Measurements from ENCODE around the gene OCLN.
"Not testable (repeated sequence)": the region's sequence is repeated elsewhere in the genome, so short reads cannot be mapped to it uniquely, and the experiment has no call there.

OCLN gene

DNA sequence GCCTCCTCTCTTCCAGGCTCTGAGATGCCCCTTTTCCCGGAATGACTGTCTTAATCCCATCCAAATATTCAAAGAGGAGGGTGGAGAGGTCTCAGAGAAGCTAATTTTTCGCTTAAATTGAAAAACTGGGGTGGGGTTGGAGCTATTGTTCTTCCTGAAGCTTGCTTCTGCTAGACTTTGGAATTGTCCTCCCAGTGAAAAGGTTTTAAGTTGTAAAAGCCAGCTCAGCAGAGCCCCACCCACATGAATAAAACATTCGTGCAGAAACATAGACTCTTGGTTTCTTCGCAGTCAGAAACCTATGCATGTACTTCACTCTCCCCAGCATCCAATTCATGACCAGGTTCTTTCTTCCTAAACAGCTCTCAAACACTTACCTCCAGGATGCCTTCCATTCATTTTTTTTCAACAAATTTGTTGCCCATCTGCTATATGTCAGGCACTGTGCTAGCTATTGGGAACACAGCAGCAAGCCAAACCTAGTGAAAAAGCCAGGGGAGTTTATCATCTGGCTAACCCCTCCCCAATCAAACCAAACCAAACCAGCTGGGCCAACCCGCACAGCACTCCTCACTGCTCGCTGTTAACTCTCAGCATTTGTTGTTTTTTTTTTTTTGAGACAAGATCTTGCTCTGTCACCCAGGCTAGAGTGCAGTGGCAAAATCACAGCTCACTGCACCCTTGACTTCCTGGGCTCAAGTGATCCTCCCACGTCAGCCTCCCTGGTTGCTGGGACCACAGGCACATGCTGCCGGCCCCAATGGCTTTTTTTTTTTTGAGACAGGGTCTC lies 37.9 kb upstream of the OCLN start:
- TF ChIP-seq, protein P1, sequence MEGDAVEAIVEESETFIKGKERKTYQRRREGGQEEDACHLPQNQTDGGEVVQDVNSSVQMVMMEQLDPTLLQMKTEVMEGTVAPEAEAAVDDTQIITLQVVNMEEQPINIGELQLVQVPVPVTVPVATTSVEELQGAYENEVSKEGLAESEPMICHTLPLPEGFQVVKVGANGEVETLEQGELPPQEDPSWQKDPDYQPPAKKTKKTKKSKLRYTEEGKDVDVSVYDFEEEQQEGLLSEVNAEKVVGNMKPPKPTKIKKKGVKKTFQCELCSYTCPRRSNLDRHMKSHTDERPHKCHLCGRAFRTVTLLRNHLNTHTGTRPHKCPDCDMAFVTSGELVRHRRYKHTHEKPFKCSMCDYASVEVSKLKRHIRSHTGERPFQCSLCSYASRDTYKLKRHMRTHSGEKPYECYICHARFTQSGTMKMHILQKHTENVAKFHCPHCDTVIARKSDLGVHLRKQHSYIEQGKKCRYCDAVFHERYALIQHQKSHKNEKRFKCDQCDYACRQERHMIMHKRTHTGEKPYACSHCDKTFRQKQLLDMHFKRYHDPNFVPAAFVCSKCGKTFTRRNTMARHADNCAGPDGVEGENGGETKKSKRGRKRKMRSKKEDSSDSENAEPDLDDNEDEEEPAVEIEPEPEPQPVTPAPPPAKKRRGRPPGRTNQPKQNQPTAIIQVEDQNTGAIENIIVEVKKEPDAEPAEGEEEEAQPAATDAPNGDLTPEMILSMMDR (IDR thresholded peaks at IDR 0.05): no peak
- no peak overlapping the region for H3K4me3 ChIP-seq

DNA sequence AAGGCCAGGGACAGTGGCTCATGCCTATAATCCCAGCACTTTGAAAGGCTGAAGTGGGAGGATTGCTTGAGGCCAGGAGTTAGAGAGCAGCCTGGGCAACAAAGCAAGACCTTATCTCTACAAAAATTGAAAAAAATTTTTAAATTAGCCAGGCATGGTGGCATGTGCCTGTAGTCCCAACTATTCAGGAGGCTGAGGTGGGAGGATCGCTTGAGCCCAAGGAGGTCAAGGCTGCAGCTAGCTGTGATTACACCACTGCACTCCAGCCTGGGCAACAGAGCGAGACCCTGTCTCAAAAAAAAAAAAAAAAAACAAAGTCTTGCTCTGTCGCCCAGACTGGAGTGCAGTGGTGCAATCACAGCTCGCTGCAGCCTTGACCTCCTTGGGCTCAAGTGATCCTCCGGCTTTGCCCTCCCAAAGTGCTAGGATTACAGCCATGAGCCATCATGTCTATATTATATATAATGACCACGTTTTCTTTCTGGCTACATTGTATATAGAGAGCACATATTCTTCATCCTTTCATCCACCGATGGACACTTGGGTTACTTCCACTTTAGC lies 37.1 kb upstream of the OCLN start:
- H3K27me3 ChIP-seq; H3K4me1 ChIP-seq; DNase-seq; H3K4me3 ChIP-seq; H3K36me3 ChIP-seq; intact Hi-C loops (cut with DNase I; ENCODE audit: low total_unique reads); H3K27ac ChIP-seq; H3K9me3 ChIP-seq: not testable (repeated sequence)

More for the DNA sequence above, 37.9 kb upstream of the OCLN start:
- Histone ChIP-seq H3K27me3 (no peaks in the 10 kb centered on the region), H3K36me3 (no peaks in the 10 kb centered on the region), H3K27ac (no peak overlapping the region), H3K9me3 (no peaks in the 10 kb centered on the region), H3K4me1 (no peaks in the 10 kb centered on the region)
- intact Hi-C loops (cut with DNase I; ENCODE audit: low total_unique reads): no loop called here
- DNase-seq: no peak

DNA sequence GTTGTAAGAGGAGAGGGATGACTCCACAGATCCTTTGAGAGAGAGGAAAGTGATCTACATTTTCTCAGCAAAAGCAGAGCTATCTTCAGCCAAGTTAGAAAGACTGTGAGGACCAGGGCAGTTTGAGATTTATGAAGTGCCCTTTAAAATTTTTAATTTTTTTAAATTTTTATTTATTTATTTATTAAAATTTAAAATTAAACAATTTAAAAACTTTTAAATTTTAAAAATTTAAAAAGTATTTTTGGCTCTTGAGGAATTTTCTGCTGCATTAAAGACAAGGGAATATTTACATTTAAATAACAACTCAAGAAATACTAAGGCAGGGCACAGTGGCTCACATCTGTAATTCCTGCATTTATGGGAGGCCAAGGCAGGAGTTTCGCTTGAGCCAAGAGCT lies 30.4 kb upstream of the OCLN start:
- DNase-seq: no peak
- Histone ChIP-seq H3K27me3 (no peaks in the 10 kb centered on the region), H3K36me3 (no peaks in the 10 kb centered on the region), H3K4me3 (no peak overlapping the region), H3K4me1 (no peaks in the 10 kb centered on the region), H3K27ac (no peak overlapping the region), H3K9me3 (no peaks in the 10 kb centered on the region)
- TF ChIP-seq, protein P1 (IDR thresholded peaks at IDR 0.05): no peak
- intact Hi-C loops (cut with DNase I; ENCODE audit: low total_unique reads): no loop called here

DNA sequence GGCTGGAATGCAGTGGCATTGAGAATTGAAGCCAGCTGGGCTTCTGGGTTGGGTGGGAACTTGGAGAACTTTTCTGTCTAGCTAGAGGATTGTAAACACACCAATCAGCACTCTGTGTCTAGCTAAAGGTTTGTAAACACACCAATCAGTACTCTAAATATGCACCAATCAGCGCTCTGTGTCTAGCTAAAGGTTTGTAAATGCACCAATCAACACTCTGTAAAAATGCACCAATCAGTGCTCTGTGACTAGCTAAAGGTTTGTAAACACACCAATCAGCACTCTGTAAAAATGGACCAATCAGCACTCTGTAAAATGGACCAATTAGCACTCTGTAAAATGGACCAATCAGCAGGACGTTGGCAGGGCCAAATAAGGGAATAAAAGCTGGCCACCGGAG lies 26.2 kb upstream of the OCLN start:
- H3K4me3 ChIP-seq; intact Hi-C loops (cut with DNase I; ENCODE audit: low total_unique reads); DNase-seq; H3K4me1 ChIP-seq; H3K27me3 ChIP-seq; H3K9me3 ChIP-seq; H3K36me3 ChIP-seq; H3K27ac ChIP-seq: not testable (repeated sequence)

DNA sequence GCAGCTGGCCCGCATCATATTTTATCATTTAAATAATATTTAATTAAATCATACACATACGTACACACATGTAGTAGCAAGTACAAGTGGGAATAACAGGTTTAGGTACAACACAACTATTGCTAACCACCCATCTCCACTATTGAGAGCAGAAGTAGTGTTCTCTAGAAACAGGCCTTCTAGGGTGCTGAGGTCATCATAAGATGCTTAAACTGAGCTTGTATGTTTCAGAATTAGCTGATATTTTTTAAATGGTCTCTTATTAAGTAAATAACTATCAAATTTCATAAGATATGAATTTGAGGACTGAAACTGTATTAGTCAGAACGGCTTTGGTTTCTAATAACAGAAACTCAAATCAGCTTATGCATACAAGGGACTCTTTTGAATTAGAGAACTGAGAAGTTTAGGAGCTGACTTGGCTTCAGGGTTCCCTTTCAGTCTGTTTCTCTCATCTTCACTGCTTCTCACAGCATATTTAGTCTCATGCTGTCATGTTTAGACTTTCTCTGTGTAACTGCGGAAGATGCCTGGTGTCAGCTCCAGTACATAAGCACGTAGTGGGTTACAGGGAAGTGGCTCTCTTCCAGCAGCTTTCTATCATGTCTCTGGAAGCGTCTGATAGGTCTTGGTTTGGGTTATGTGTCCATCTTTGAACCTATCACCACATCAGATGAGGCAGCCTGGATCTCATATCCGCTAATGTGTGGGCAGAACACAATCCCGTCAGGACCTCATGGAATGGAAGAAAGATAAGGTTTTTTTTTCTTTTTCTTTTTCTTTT lies 25.0 kb upstream of the OCLN start:
- Histone ChIP-seq H3K9me3 (no peaks in the 10 kb centered on the region), H3K36me3 (no peaks in the 10 kb centered on the region), H3K4me1 (no peaks in the 10 kb centered on the region), H3K4me3 (no peak overlapping the region), H3K27ac (no peak overlapping the region), H3K27me3 (no peaks in the 10 kb centered on the region)
- DNase-seq: no peak
- intact Hi-C loops (cut with DNase I; ENCODE audit: low total_unique reads): no loop called here
- TF ChIP-seq, protein P1 (IDR thresholded peaks at IDR 0.05): no peak

DNA sequence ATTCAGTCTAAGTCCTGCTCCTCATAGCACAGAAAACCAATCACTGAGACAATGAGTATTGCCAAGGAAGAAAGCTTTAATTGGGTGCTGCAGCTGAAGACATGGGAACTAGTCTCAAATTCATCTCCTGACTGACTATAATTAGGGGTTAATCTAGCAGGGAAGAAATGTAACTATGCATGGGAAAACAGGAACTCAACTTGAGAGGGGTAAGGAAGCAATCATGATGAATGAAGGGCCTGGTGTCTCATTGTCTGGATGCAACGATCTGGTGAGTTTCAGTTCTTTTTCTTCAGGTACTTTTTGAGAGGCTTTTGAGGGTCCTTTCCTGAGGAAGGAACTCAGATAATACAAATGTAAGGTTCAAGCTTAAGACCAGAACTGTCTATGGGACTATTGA lies 24.0 kb upstream of the OCLN start:
- TF ChIP-seq, protein P1 (IDR thresholded peaks at IDR 0.05): no peak
- Histone ChIP-seq H3K9me3 (no peaks in the 10 kb centered on the region), H3K4me1 (no peaks in the 10 kb centered on the region), H3K4me3 (no peak overlapping the region), H3K27me3 (no peaks in the 10 kb centered on the region), H3K27ac (no peak overlapping the region), H3K36me3 (no peaks in the 10 kb centered on the region)
- intact Hi-C loops (cut with DNase I; ENCODE audit: low total_unique reads): no loop called here
- DNase-seq: no peak

DNA sequence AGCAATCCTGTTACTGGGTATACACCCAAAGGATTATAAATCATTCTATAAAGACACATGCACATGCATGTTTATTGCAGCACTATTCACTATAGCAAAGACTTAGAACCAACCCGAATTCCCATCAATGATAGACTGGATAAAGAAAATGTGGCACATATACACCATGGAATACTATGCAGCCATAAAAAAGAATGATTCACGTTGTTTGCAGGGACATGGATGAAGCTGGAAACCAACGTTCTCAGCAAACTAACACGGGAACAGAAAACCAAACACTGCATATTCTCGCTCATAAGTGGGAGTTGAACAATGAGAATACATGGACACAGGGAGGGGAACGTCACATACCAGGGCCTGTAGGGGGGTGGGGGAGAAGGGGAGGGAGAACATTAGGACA lies 21.1 kb upstream of the OCLN start:
- DNase-seq; H3K27me3 ChIP-seq; intact Hi-C loops (cut with DNase I; ENCODE audit: low total_unique reads); H3K27ac ChIP-seq; H3K4me1 ChIP-seq; H3K36me3 ChIP-seq; H3K4me3 ChIP-seq; H3K9me3 ChIP-seq: not testable (repeated sequence)

DNA sequence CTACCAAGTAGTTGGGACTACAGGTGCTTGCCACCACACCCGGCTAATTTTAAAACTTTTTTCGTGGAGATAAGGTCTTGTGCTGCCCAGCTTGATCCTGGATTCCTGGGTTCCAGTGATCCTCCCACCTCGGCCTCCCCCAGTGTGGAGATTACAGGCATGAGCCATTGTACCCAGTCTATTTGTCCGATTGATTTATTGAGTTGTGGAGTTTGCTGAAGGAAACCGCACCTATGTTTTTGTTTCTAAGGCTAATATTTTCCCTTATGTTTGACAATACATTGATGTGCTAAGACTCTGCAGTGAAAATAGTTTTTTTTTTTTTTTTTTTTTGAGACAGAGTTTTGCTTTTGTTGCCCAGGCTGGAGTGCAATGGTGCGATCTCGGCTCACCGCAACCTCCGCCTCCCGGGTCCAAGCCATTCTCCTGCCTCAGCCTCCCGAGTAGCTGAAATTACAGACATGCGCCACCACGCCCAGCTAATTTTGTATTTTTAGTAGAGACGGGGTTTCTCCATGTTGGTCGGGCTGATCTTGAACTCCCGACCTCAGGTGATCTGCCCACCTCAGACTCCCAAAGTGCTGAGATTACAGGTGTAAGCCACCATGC lies 20.0 kb upstream of the OCLN start:
- DNase-seq; H3K4me3 ChIP-seq; H3K9me3 ChIP-seq; intact Hi-C loops (cut with DNase I; ENCODE audit: low total_unique reads); H3K36me3 ChIP-seq; H3K27ac ChIP-seq; H3K4me1 ChIP-seq; H3K27me3 ChIP-seq: not testable (repeated sequence)
